H1 (cell line): Measurements from ENCODE around the gene NDUFA3.

Experiments used
- ATF2 ChIP-seq: IDR thresholded peaks from 2 replicates; pipeline ENCODE4 v1.6.1; 2012; ENCODE audit warnings: low read length, inconsistent platforms
- CREB1 ChIP-seq: IDR thresholded peaks from 2 replicates; pipeline ENCODE4 v1.6.1; 2012; ENCODE audit warnings: inconsistent platforms
- CTCF ChIP-seq, 3 experiments: IDR thresholded peaks; 1 replicate in 2 of 3; 2 replicates in 1 of 3; pipeline versions ENCODE4 v1.5.1 to v1.6.1; 2011; ENCODE audit warnings: low read length in 3 of 3, mild to moderate bottlenecking in 3 of 3, inconsistent platforms in 2 of 3, low read depth in 1 of 3, moderate library complexity in 1 of 3; ENCODE audit not compliant: insufficient read depth in 1 of 3; ENCODE audit errors: control extremely low read depth in 1 of 3
- EZH2 ChIP-seq: fragments of 200-600 bp; sonication (generic); IDR thresholded peaks from 2 replicates; pipeline ENCODE4 v1.7.1; 2012; ENCODE audit warnings: low read depth, mild to moderate bottlenecking, moderate library complexity, low read length, inconsistent platforms; ENCODE audit not compliant: severe bottlenecking
- JUN ChIP-seq: IDR thresholded peaks from 2 replicates; pipeline ENCODE4 v1.6.1; 2011; ENCODE audit warnings: low read depth, mild to moderate bottlenecking, improper control_type of control experiment, low read length

- TF ChIP-seq CTCF (IDR thresholded peaks at IDR 0.05; ENCODE audit: control extremely low read depth in 1 of 3, insufficient read depth in 1 of 3, low read depth in 1 of 3, low read length in 3 of 3) (no peak), CREB1 (no peak), ATF2 (no peak), EZH2 (no peak), JUN (no peak)
Measured at GRCh38 chr19:54106716-54107115, 4.1 kb downstream of the NDUFA3 start.
